Trophoblast cell (in vitro differentiated cells and primary cell): ENCODE results near the gene USP49.
"Not testable (repeated sequence)": the region's sequence is repeated elsewhere in the genome, so short reads cannot be mapped to it uniquely, and the experiment has no call there.

Experiments
- DNase-seq, 2 donors: peaks; one replicate each; pipeline ENCODE4 v3.0.0-alpha.2; 2016
- H2AFZ ChIP-seq: 2 replicates; pipeline ENCODE4 v1.6.1; 2013; ENCODE audit warnings: low read length, moderate library complexity, mild to moderate bottlenecking; ENCODE audit not compliant: insufficient read depth, poor library complexity
- H2AK5ac ChIP-seq: 2 replicates; pipeline ENCODE4 v1.6.1; 2013; ENCODE audit warnings: mild to moderate bottlenecking, low read length
- H2BK120ac ChIP-seq: 2 replicates; pipeline ENCODE4 v1.6.1; 2013; ENCODE audit warnings: low read length, mild to moderate bottlenecking, moderate library complexity; ENCODE audit not compliant: insufficient read depth, poor library complexity
- H2BK12ac ChIP-seq: 2 replicates; pipeline ENCODE4 v1.6.1; 2013; ENCODE audit warnings: mild to moderate bottlenecking, low read length, moderate library complexity
- H2BK5ac ChIP-seq: 2 replicates; pipeline ENCODE4 v1.6.1; 2013; ENCODE audit warnings: low read length, low read depth, moderate library complexity, mild to moderate bottlenecking; ENCODE audit not compliant: poor library complexity
- H3K14ac ChIP-seq: 2 replicates; pipeline ENCODE4 v1.6.1; 2013; ENCODE audit warnings: mild to moderate bottlenecking, low read length
- H3K18ac ChIP-seq: 2 replicates; pipeline ENCODE4 v1.6.1; 2013; ENCODE audit warnings: mild to moderate bottlenecking, low read length
- H3K23ac ChIP-seq: 2 replicates; pipeline ENCODE4 v1.6.1; 2013; ENCODE audit warnings: low read length
- H3K27ac ChIP-seq: 2 replicates; pipeline ENCODE4 v1.5.1; 2013; ENCODE audit warnings: low read depth, mild to moderate bottlenecking, inconsistent platforms, low read length, moderate library complexity
- H3K27me3 ChIP-seq: 2 replicates; pipeline ENCODE4 v1.6.1; 2013; ENCODE audit warnings: inconsistent platforms, mild to moderate bottlenecking, low read length, moderate library complexity; ENCODE audit not compliant: insufficient read depth
- H3K36me3 ChIP-seq, 2 experiments: 1 replicate in 1 of 2; 2 replicates in 1 of 2; pipeline ENCODE4 v1.6.1; 2013; ENCODE audit warnings: low read length in 2 of 2, mild to moderate bottlenecking in 2 of 2, moderate library complexity in 1 of 2; ENCODE audit not compliant: insufficient read depth in 2 of 2, control insufficient read depth in 1 of 2
- H3K4ac ChIP-seq: 2 replicates; pipeline ENCODE4 v1.6.1; 2013; ENCODE audit warnings: low read depth, mild to moderate bottlenecking, low read length, moderate library complexity
- H3K4me1 ChIP-seq, 2 experiments: 1 replicate in 1 of 2; 2 replicates in 1 of 2; pipeline ENCODE4 v1.6.1; 2013; ENCODE audit warnings: low read length in 2 of 2, mild to moderate bottlenecking in 2 of 2, moderate library complexity in 1 of 2; ENCODE audit not compliant: insufficient read depth in 2 of 2, control insufficient read depth in 1 of 2
- H3K4me2 ChIP-seq: 2 replicates; pipeline ENCODE4 v1.6.1; 2013; ENCODE audit warnings: inconsistent platforms, mild to moderate bottlenecking, low read length, moderate library complexity
- H3K4me3 ChIP-seq: 2 replicates; pipeline ENCODE4 v1.5.1; 2013; ENCODE audit warnings: mild to moderate bottlenecking, low read depth, low read length, inconsistent platforms
- H3K79me1 ChIP-seq: one replicate; pipeline ENCODE4 v1.6.1; 2013; ENCODE audit warnings: low read length
- H3K79me2 ChIP-seq: 2 replicates; pipeline ENCODE4 v1.6.1; 2013; ENCODE audit warnings: low read length, mild to moderate bottlenecking; ENCODE audit not compliant: control insufficient read depth, insufficient read depth, poor library complexity
- H3K9ac ChIP-seq: 2 replicates; pipeline ENCODE4 v1.6.1; 2013; ENCODE audit warnings: mild to moderate bottlenecking, low read length
- H3K9me3 ChIP-seq: 2 replicates; pipeline ENCODE4 v1.6.1; 2013; ENCODE audit warnings: low read depth, mild to moderate bottlenecking, control low read depth, inconsistent platforms, low read length; ENCODE audit not compliant: insufficient read depth
- H4K12ac ChIP-seq: 2 replicates; pipeline ENCODE4 v1.6.1; 2013; ENCODE audit warnings: low read depth, mild to moderate bottlenecking, low read length, moderate library complexity
- H4K8ac ChIP-seq: 2 replicates; pipeline ENCODE4 v1.6.1; 2013; ENCODE audit warnings: low read depth, mild to moderate bottlenecking, low read length, moderate library complexity
- H4K91ac ChIP-seq: one replicate; pipeline ENCODE4 v1.6.1; 2013; ENCODE audit warnings: low read depth, mild to moderate bottlenecking, low read length, moderate library complexity
- WGBS: extraction: QIAGEN DNeasy Blood & Tissue Kit; methylation state at CpG from one replicate; pipeline ENCODE4 v1.1.7; 2013; ENCODE audit warnings: missing lambda C conversion rate; ENCODE audit not compliant: insufficient read length, insufficient coverage; ENCODE audit errors: extremely low coverage; 5-methylcytosine and 5-hydroxymethylcytosine counted together

The USP49 gene

GRCh38 chr6:41813469-41813868 lies 81.7 kb downstream of the USP49 start:
- no peak overlapping the region for H2BK5ac ChIP-seq
- H3K27me3 ChIP-seq: no peaks in the 10 kb centered on the region
- H3K9ac ChIP-seq: no peak overlapping the region
- no peak for DNase-seq
- no peaks in the 10 kb centered on the region for H3K79me2 ChIP-seq
- no peak overlapping the region for H3K23ac ChIP-seq
- H2BK120ac ChIP-seq: no peak overlapping the region
- no peak overlapping the region for H3K4ac ChIP-seq
- peaks cover 12% of the 10 kb centered on the region for H3K79me1 ChIP-seq
- H3K18ac ChIP-seq: no peak overlapping the region
- H2BK12ac ChIP-seq: no peak overlapping the region
- H4K8ac ChIP-seq: no peak overlapping the region
- no peaks in the 10 kb centered on the region for H3K36me3 ChIP-seq
- no peak overlapping the region for H4K12ac ChIP-seq
- H4K91ac ChIP-seq: no peak overlapping the region
- no peak overlapping the region for H3K4me3 ChIP-seq
- H3K27ac ChIP-seq: no peak overlapping the region
- H2AFZ ChIP-seq: no peak overlapping the region
- no peak overlapping the region for H3K14ac ChIP-seq
- no peak overlapping the region for H2AK5ac ChIP-seq
- peaks cover 7% of the 10 kb centered on the region in 2 experiments for H3K4me1 ChIP-seq
- no peak overlapping the region for H3K4me2 ChIP-seq
- WGBS: no CpG with 5 or more reads among the region's 2 CpGs
- H3K9me3 ChIP-seq: no peaks in the 10 kb centered on the region

GRCh38 chr6:41811946-41812345 lies 83.2 kb downstream of the USP49 start:
- H3K4me3 ChIP-seq, DNase-seq: not testable (repeated sequence)
- H3K79me1 ChIP-seq: peaks cover 12% of the 10 kb centered on the region

GRCh38 chr6:41811095-41811494 lies 84.1 kb downstream of the USP49 start:
- no peak overlapping the region for H4K8ac ChIP-seq
- no peak overlapping the region for H2BK12ac ChIP-seq
- no peak overlapping the region for H3K27ac ChIP-seq
- H3K4me1 ChIP-seq: peaks cover 7% of the 10 kb centered on the region in 2 experiments
- no peak overlapping the region for H2AK5ac ChIP-seq
- H3K9ac ChIP-seq: no peak overlapping the region
- no peak overlapping the region for H4K91ac ChIP-seq
- no peak overlapping the region for H3K23ac ChIP-seq
- H4K12ac ChIP-seq: no peak overlapping the region
- no peak overlapping the region for H3K4me2 ChIP-seq
- no peak overlapping the region for H3K4me3 ChIP-seq
- peaks cover 8% of the 10 kb centered on the region for H3K79me1 ChIP-seq
- no peak overlapping the region for H2BK5ac ChIP-seq
- H3K14ac ChIP-seq: no peak overlapping the region
- peaks cover 4 to 7% of the 10 kb centered on the region in 2 experiments for H3K36me3 ChIP-seq
- H3K27me3 ChIP-seq: no peaks in the 10 kb centered on the region
- no CpG with 5 or more reads among the region's 3 CpGs for WGBS
- no peak overlapping the region for H3K4ac ChIP-seq
- no peak overlapping the region for H2BK120ac ChIP-seq
- H3K79me2 ChIP-seq: no peaks in the 10 kb centered on the region
- H3K9me3 ChIP-seq: no peaks in the 10 kb centered on the region
- DNase-seq: no peak
- no peak overlapping the region for H2AFZ ChIP-seq
- no peak overlapping the region for H3K18ac ChIP-seq

More at GRCh38 chr6:41811946-41812345, 83.2 kb downstream of the USP49 start:
- not testable (repeated sequence) for H2BK120ac ChIP-seq, H3K36me3 ChIP-seq, H3K4me1 ChIP-seq, H4K12ac ChIP-seq, H2AFZ ChIP-seq, H4K91ac ChIP-seq, H3K4me2 ChIP-seq, H3K27ac ChIP-seq, H3K4ac ChIP-seq, H3K14ac ChIP-seq, H3K23ac ChIP-seq, H2BK12ac ChIP-seq, H3K27me3 ChIP-seq, H2BK5ac ChIP-seq, H2AK5ac ChIP-seq, H3K9me3 ChIP-seq, H3K9ac ChIP-seq, H3K18ac ChIP-seq, H4K8ac ChIP-seq, H3K79me2 ChIP-seq
- no CpG with 5 or more reads among the region's 13 CpGs for WGBS

GRCh38 chr6:41805830-41806774 lies 89.1 kb downstream of the USP49 start:
- Histone ChIP-seq H4K91ac (no peak overlapping the region), H2BK120ac (no peak overlapping the region), H2AFZ (no peak overlapping the region), H3K9ac (no peak overlapping the region), H2AK5ac (no peak overlapping the region), H3K27me3 (no peaks in the 10 kb centered on the region), H3K27ac (no peak overlapping the region), H3K23ac (no peak overlapping the region), H3K9me3 (peaks cover 3% of the 10 kb centered on the region), H3K4ac (no peak overlapping the region), H3K14ac (no peak overlapping the region), H3K18ac (no peak overlapping the region), H3K79me1 (no peaks in the 10 kb centered on the region), H3K4me2 (no peak overlapping the region), H2BK5ac (no peak overlapping the region), H4K12ac (no peak overlapping the region), H3K36me3 (peaks cover 8 to 15% of the 10 kb centered on the region in 2 experiments), H3K4me1 (no peaks in the 10 kb centered on the region), H3K79me2 (no peaks in the 10 kb centered on the region), H4K8ac (no peak overlapping the region), H3K4me3 (no peak overlapping the region), H2BK12ac (no peak overlapping the region)
- DNase-seq: no peak
- WGBS: no CpG with 5 or more reads among the region's 74 CpGs
